Kidney (tissue), 14 donors: Measurements from ENCODE around the gene ABCC9. TPM values are rescaled to one million over a fixed set of nuclear protein-coding genes. Genes with fewer than 3 reads are reported as not detected.

Source experiments
- DNase-seq, 5 donors: peaks; one replicate each; pipeline ENCODE4 v3.0.0-alpha.2; 2013 to 2020
- FAIRE-seq: peaks from 2 replicates; lab custom pipeline; 2012; peaks lifted over from hg19 to GRCh38; lab: Jason Lieb, UNC
- H3K27ac ChIP-seq, 2 donors: one replicate each; pipeline ENCODE4 v1.7.0; 2013; ENCODE audit warnings: low read depth in 2 of 2, low read length in 2 of 2, inconsistent platforms in 1 of 2
- H3K27me3 ChIP-seq: one replicate; pipeline ENCODE4 v1.7.1; 2013; ENCODE audit warnings: low read length, inconsistent platforms; ENCODE audit not compliant: control insufficient read depth, insufficient read depth
- H3K36me3 ChIP-seq, 3 donors: one replicate each; pipeline versions ENCODE4 v1.7.0 to v1.7.1; 2013; ENCODE audit warnings: low read length in 3 of 3, control low read depth in 1 of 3, inconsistent platforms in 1 of 3; ENCODE audit not compliant: insufficient read depth in 3 of 3, control insufficient read depth in 2 of 3
- H3K4me1 ChIP-seq, 3 donors: one replicate each; pipeline versions ENCODE4 v1.7.0 to v1.7.1; 2013; ENCODE audit warnings: low read length in 3 of 3, inconsistent platforms in 1 of 3, low read depth in 1 of 3; ENCODE audit not compliant: control insufficient read depth in 2 of 3, insufficient read depth in 2 of 3
- H3K4me3 ChIP-seq, 3 donors: one replicate each; pipeline versions ENCODE4 v1.7.0 to v1.8.1; 2013; ENCODE audit warnings: low read length in 3 of 3, control low read depth in 1 of 3, inconsistent platforms in 1 of 3
- H3K9ac ChIP-seq, 3 donors: one replicate each; pipeline versions ENCODE4 v1.7.0 to v1.7.1; 2013; ENCODE audit warnings: low read length in 3 of 3, control low read depth in 1 of 3, inconsistent platforms in 1 of 3
- H3K9me3 ChIP-seq, 3 donors: one replicate each; pipeline versions ENCODE4 v1.7.0 to v1.7.1; 2013; ENCODE audit warnings: low read length in 3 of 3, control low read depth in 1 of 3, inconsistent platforms in 1 of 3; ENCODE audit not compliant: control insufficient read depth in 2 of 3, insufficient read depth in 1 of 3
- intact Hi-C: fragments of 100-400 bp; cut with DNase I; formaldehyde crosslinking; loops from one replicate; pipeline ENCODE4 v1.11.1; 2022
- polyA plus RNA-seq: library from polyadenylated mRNA; stranded (reverse); fragments of 350-450 nt; fragmentation: Illumina TruSeq; extraction: RNeasy Lipid Tissue Mini Kit (QIAGEN cat#74804); gene quantifications from one replicate; pipeline ENCODE4 v1.2.3, GENCODE V29; 2014; ENCODE audit warnings: low read depth, low replicate concordance; ENCODE audit not compliant: insufficient read depth
- total RNA-seq: library from RNA; stranded (reverse); fragmentation: NEBNext Ultra II Directional; extraction: Animal tissue kit (Norgen Biotek cat#: 25700); gene quantifications from one replicate; pipeline ENCODE4 v1.2.1, GENCODE V29; 2021
- TF ChIP-seq, protein P1 (sequence below): IDR thresholded peaks from 3 replicates; pipeline ENCODE4 v1.5.1; 2012; ENCODE audit warnings: mild to moderate bottlenecking, moderate library complexity, borderline replicate concordance; ENCODE audit not compliant: insufficient read depth; ENCODE audit errors: extremely low read depth
- donor health status: control.
- donor health status: control.
- donor health status: control.
- donor health status: control.
- donor health status: control.
- donor health status: DM: yes; HTN: yes; CAD: no.
- donor health status: Normal renal cell carcinoma (clear cell type).

The ABCC9 gene
- total and polyA plus RNA-seq, 2 donors from 2014 or later = 1.8 to 21.3 TPM

DNA sequence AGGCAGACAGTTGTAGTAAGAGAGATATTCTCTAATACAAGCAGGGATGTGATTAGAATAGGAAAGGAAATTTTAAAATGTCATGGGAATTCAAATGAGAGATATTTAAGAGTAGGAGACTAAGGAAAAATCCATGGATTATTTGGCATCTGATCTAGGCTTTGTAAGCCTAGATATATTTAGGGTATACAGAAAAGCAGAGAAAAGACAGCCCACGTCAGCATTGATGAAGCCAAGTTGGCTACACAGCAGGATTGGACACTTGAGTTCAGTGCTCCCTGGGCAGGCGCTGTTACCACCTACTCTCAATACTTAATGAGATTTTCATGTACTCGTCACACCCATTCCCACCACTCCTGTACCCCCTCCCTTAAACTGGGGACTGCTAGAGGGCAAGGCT is 165.1 kb downstream of the ABCC9 start:
- FAIRE-seq (no peak), DNase-seq (no peak)
- H3K9ac ChIP-seq = no peak overlapping the region
- no peaks in the 10 kb centered on the region for H3K36me3 ChIP-seq
- no peaks in the 10 kb centered on the region for H3K9me3 ChIP-seq
- H3K27me3 ChIP-seq = no peaks in the 10 kb centered on the region
- no peak overlapping the region for H3K4me3 ChIP-seq
- no peaks in the 10 kb centered on the region for H3K4me1 ChIP-seq
- peak overlapping the region in 1 of 2 donors; percentile 54 for H3K27ac ChIP-seq
- TF ChIP-seq, protein P1, sequence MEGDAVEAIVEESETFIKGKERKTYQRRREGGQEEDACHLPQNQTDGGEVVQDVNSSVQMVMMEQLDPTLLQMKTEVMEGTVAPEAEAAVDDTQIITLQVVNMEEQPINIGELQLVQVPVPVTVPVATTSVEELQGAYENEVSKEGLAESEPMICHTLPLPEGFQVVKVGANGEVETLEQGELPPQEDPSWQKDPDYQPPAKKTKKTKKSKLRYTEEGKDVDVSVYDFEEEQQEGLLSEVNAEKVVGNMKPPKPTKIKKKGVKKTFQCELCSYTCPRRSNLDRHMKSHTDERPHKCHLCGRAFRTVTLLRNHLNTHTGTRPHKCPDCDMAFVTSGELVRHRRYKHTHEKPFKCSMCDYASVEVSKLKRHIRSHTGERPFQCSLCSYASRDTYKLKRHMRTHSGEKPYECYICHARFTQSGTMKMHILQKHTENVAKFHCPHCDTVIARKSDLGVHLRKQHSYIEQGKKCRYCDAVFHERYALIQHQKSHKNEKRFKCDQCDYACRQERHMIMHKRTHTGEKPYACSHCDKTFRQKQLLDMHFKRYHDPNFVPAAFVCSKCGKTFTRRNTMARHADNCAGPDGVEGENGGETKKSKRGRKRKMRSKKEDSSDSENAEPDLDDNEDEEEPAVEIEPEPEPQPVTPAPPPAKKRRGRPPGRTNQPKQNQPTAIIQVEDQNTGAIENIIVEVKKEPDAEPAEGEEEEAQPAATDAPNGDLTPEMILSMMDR = no peak
- intact Hi-C loops = no loop called here

DNA sequence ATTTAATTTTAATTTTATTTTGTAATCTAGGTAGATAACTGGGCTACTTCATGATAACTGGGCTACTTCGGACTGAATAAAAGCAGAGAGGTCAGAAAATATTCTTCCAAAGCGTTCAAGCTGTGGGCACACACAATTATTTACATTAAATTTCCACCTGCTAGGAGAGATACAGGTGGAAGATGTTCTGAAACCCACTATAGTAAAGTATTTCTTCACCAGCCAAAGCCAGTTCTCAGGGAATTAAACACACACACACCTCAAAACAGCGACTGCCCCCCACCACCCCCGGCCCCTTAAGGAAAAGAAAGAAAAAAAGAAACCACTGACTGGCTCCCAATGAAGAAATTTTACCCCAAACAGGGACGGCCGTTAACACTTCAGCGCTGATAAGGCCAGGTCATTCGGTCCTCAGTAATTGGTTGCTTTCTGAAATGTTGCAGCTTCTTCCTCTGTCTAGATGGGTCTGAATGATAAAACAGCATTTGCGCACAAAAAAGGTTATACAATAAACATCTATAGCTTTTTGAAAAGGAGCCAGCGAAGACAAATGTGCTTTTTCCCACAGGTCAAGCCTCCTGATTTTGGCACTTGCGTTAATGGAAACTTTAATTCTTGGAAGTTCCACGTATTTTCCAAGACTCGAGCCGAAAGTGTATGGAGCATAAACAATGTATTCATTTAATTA is 165.9 kb downstream of the ABCC9 start:
- Histone ChIP-seq H3K27ac (peak overlapping the region in 1 of 2 donors; percentile 88), H3K4me3 (peak overlapping the region; percentile 32 to 57 (median 48)), H3K4me1 (no peaks in the 10 kb centered on the region), H3K27me3 (no peaks in the 10 kb centered on the region), H3K9me3 (no peaks in the 10 kb centered on the region), H3K9ac (peak overlapping the region in 2 of 3 donors; percentile 50 to 56), H3K36me3 (no peaks in the 10 kb centered on the region)
- DNase-seq (peak in 2 of 5 donors; percentile 29 to 61), FAIRE-seq (no peak)
- TF ChIP-seq, protein P1 = no peak
- intact Hi-C loops = no loop called here

DNA sequence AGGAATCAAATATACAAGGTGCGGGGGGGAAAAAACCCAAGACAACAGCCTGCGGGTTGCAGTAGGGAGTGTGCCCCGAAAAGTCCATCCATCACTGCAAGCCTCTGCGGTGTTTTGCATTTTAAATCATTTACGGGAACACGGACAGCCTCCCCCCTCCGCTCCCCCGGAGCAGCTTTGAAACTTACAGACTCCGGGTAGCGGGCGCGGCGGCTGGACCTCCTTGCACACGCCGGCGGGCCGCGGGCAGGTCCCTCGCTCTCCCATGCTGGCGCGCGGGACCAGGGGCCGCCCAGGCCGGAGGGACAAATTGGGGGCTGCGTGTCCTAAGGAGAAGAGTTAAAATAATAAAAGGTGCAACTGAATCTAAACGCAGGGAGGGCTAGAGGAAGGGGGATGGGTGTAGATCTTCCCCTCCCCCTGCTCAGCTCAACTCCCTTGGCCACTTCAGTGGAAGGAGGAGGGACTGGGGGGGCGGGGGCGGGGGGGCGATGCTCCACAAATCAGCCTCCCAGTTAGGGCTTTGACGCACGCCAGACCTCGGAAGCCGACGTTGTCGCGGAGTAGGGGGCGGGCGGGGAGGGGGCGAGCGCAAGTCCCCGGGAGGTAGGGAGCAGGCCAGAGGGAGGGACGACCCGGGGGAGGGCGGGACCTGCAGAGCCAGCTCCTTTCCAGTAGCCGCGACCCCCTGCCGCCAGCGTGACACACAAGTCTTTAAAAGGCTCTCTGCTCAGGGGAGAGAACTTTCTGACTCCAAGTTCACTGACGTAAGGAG is 166.7 kb downstream of the ABCC9 start, which contains the start of gene KCNJ8:
KCNJ8 (minus strand) TSS at position 349 of the 775 bp plus-strand sequence. CDS start 1,090 bp downstream, outside the sequence.
- DNase-seq (peak; percentile 89 to 96 (median 92)), FAIRE-seq (no peak)
- no peaks in the 10 kb centered on the region for H3K9me3 ChIP-seq
- H3K4me3 ChIP-seq = peak within 1 kb of the TSS; percentile 56 to 70 (median 62)
- H3K27me3 ChIP-seq = no peaks in the 10 kb centered on the region
- intact Hi-C loops = no loop called here
- H3K9ac ChIP-seq = peak within 1 kb of the TSS; percentile 41 to 56 (median 56)
- H3K27ac ChIP-seq = peak within 1 kb of the TSS; percentile 49 to 88
- no peaks in the 10 kb centered on the region for H3K36me3 ChIP-seq
- TF ChIP-seq, protein P1 = no peak
- no peaks in the 10 kb centered on the region for H3K4me1 ChIP-seq
